Liver (tissue), 3 donors: Measurements from ENCODE around the gene SCYGR8.

Experiments used
- EGR1 ChIP-seq, 2 donors: IDR thresholded peaks; 2 replicates each; pipeline ENCODE4 v1.6.1; 2016 to 2018; ENCODE audit warnings: antibody characterized with exemption in 2 of 2, low read depth in 2 of 2
- FOXA1 ChIP-seq: IDR thresholded peaks from 2 replicates; pipeline ENCODE4 v1.6.1; 2016; ENCODE audit warnings: antibody characterized with exemption
- GABPA ChIP-seq, 2 donors: IDR thresholded peaks in 1 of 2; conservative IDR thresholded peaks in 1 of 2; 2 replicates each; pipeline ENCODE4 v1.6.1; 2016; ENCODE audit warnings: antibody characterized with exemption in 2 of 2, mild to moderate bottlenecking in 1 of 2, moderate library complexity in 1 of 2
- RAD21 ChIP-seq, 2 donors: IDR thresholded peaks; 2 replicates each; pipeline ENCODE4 v1.6.1; 2016; ENCODE audit warnings: antibody characterized with exemption in 2 of 2, mild to moderate bottlenecking in 2 of 2
- SP1 ChIP-seq: IDR thresholded peaks from 2 replicates; pipeline ENCODE4 v1.6.1; 2018; ENCODE audit warnings: antibody characterized with exemption, mild to moderate bottlenecking
- TAF1 ChIP-seq: conservative IDR thresholded peaks from 2 replicates; pipeline ENCODE4 v1.6.1; 2016; ENCODE audit warnings: antibody characterized with exemption, mild to moderate bottlenecking
- TF ChIP-seq, protein P1 (sequence below): fragments of 150-350 bp; IDR thresholded peaks from 2 replicates; pipeline ENCODE4 v1.5.1; 2017; ENCODE audit warnings: improper control_type of control experiment, low read depth, low read length; ENCODE audit not compliant: missing input control
- TF ChIP-seq, protein P2 (sequence below): IDR thresholded peaks from 2 replicates; pipeline ENCODE4 v1.6.1; 2016; ENCODE audit warnings: antibody characterized with exemption
- TF ChIP-seq, protein P3 (sequence below): IDR thresholded peaks from 2 replicates; pipeline ENCODE4 v1.6.1; 2016; ENCODE audit warnings: antibody characterized with exemption
- TF ChIP-seq, protein P4 (sequence below): IDR thresholded peaks from 2 replicates; pipeline ENCODE4 v1.6.1; 2016; ENCODE audit warnings: antibody characterized with exemption, mild to moderate bottlenecking
- donor health status: healthy.
- donor health status: healthy.

DNA sequence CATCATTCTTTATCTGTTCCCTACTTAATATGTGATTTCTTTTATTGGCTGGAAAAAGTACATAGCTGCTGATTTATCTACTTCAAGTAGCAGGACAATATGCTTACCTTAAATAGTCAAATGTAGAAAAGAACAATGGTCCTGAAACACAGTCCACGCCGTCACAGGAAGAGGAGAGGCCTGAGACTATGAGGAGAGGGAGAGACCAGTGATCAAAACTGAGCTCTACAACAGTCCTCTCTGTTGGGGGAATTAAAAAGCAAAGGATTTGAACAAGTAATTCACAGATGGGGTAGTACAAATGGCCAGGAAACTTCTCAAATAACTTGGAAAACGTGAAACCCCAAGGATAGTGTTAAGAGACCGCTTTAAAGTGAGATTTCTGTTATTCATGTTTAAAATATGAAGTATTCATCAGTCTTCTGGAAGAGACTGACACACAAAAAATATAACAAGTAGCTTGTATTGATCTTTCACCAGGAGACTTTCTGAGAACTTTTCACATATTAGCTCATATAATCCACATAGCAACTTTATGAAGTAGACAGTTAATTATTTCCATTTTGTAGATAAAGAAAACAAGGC, 20.2 kb downstream of the SCYGR8 start:
- TF ChIP-seq, protein P1, sequence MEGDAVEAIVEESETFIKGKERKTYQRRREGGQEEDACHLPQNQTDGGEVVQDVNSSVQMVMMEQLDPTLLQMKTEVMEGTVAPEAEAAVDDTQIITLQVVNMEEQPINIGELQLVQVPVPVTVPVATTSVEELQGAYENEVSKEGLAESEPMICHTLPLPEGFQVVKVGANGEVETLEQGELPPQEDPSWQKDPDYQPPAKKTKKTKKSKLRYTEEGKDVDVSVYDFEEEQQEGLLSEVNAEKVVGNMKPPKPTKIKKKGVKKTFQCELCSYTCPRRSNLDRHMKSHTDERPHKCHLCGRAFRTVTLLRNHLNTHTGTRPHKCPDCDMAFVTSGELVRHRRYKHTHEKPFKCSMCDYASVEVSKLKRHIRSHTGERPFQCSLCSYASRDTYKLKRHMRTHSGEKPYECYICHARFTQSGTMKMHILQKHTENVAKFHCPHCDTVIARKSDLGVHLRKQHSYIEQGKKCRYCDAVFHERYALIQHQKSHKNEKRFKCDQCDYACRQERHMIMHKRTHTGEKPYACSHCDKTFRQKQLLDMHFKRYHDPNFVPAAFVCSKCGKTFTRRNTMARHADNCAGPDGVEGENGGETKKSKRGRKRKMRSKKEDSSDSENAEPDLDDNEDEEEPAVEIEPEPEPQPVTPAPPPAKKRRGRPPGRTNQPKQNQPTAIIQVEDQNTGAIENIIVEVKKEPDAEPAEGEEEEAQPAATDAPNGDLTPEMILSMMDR = no peak
- TF ChIP-seq SP1 = no peak
- no peak for TF ChIP-seq FOXA1
- TF ChIP-seq GABPA (IDR thresholded peaks at IDR 0.05 in 1 of 2, conservative IDR thresholded peaks at IDR 0.05 in 1 of 2) = no peak
- no peak for TF ChIP-seq RAD21 (IDR thresholded peaks at IDR 0.05)
- TF ChIP-seq, protein P2, sequence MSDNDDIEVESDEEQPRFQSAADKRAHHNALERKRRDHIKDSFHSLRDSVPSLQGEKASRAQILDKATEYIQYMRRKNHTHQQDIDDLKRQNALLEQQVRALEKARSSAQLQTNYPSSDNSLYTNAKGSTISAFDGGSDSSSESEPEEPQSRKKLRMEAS = no peak
- TF ChIP-seq, protein P3, sequence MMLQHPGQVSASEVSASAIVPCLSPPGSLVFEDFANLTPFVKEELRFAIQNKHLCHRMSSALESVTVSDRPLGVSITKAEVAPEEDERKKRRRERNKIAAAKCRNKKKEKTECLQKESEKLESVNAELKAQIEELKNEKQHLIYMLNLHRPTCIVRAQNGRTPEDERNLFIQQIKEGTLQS = no peak
- TF ChIP-seq EGR1 (IDR thresholded peaks at IDR 0.05; ENCODE audit: low read depth in 2 of 2) = no peak
- TF ChIP-seq, protein P4, sequence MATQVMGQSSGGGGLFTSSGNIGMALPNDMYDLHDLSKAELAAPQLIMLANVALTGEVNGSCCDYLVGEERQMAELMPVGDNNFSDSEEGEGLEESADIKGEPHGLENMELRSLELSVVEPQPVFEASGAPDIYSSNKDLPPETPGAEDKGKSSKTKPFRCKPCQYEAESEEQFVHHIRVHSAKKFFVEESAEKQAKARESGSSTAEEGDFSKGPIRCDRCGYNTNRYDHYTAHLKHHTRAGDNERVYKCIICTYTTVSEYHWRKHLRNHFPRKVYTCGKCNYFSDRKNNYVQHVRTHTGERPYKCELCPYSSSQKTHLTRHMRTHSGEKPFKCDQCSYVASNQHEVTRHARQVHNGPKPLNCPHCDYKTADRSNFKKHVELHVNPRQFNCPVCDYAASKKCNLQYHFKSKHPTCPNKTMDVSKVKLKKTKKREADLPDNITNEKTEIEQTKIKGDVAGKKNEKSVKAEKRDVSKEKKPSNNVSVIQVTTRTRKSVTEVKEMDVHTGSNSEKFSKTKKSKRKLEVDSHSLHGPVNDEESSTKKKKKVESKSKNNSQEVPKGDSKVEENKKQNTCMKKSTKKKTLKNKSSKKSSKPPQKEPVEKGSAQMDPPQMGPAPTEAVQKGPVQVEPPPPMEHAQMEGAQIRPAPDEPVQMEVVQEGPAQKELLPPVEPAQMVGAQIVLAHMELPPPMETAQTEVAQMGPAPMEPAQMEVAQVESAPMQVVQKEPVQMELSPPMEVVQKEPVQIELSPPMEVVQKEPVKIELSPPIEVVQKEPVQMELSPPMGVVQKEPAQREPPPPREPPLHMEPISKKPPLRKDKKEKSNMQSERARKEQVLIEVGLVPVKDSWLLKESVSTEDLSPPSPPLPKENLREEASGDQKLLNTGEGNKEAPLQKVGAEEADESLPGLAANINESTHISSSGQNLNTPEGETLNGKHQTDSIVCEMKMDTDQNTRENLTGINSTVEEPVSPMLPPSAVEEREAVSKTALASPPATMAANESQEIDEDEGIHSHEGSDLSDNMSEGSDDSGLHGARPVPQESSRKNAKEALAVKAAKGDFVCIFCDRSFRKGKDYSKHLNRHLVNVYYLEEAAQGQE = no peak
- no peak for TF ChIP-seq TAF1
